Lung (tissue), 12 donors: ENCODE data around the gene RAB44. TPM values are rescaled to one million over a fixed set of nuclear protein-coding genes. Genes with fewer than 3 reads are reported as not detected.

Experiments used
- ATAC-seq: fragments of 200-7000 bp; cut with Tn5 transposase; one replicate; pipeline ENCODE4 v1.9.1; 2020; ENCODE audit warnings: moderate number of reproducible peaks; ENCODE audit not compliant: insufficient read depth, low FRiP score
- DNase-seq, 3 donors: peaks; one replicate each; pipeline ENCODE4 v3.0.0-alpha.2; 2013 to 2017
- H3K27ac ChIP-seq, 2 donors: one replicate each; pipeline ENCODE4 v1.5.1; 2013; ENCODE audit warnings: mild to moderate bottlenecking in 2 of 2, moderate library complexity in 2 of 2, control low read depth in 1 of 2, inconsistent platforms in 1 of 2, low read depth in 1 of 2, low read length in 1 of 2
- H3K27me3 ChIP-seq, 3 donors: one replicate each; pipeline ENCODE4 v1.5.1; 2013; ENCODE audit warnings: low read length in 2 of 3; ENCODE audit not compliant: control insufficient read depth in 3 of 3, insufficient read depth in 3 of 3
- H3K36me3 ChIP-seq, 4 donors: one replicate each; pipeline ENCODE4 v1.5.1; 2013; ENCODE audit warnings: low read length in 4 of 4, mild to moderate bottlenecking in 1 of 4, moderate library complexity in 1 of 4; ENCODE audit not compliant: control insufficient read depth in 4 of 4, insufficient read depth in 4 of 4
- H3K4me1 ChIP-seq, 5 donors: one replicate each; pipeline ENCODE4 v1.5.1; 2013; ENCODE audit warnings: low read length in 5 of 5, mild to moderate bottlenecking in 2 of 5, moderate library complexity in 1 of 5; ENCODE audit not compliant: control insufficient read depth in 5 of 5, insufficient read depth in 5 of 5
- H3K4me3 ChIP-seq: one replicate; pipeline ENCODE4 v1.5.1; 2013; ENCODE audit warnings: mild to moderate bottlenecking, control low read depth, moderate library complexity
- H3K9ac ChIP-seq, 2 donors: one replicate each; pipeline ENCODE4 v1.5.1; 2013; ENCODE audit warnings: low read length in 2 of 2, control low read depth in 1 of 2; ENCODE audit not compliant: insufficient read depth in 1 of 2
- H3K9me3 ChIP-seq, 4 donors: one replicate each; pipeline ENCODE4 v1.5.1; 2013; ENCODE audit warnings: low read length in 3 of 4, mild to moderate bottlenecking in 1 of 4, moderate library complexity in 1 of 4; ENCODE audit not compliant: control insufficient read depth in 4 of 4, insufficient read depth in 3 of 4
- CTCF ChIP-seq: IDR thresholded peaks from 2 replicates; pipeline ENCODE4 v1.5.1; 2012; ENCODE audit warnings: mild to moderate bottlenecking; ENCODE audit errors: control extremely low read depth, extremely low read depth
- WGBS, 2 donors: extraction: QIAGEN DNeasy Blood & Tissue Kit; methylation state at CpG; one replicate each; pipeline ENCODE4 v1.1.7; 2013; 5-methylcytosine and 5-hydroxymethylcytosine counted together
- polyA plus RNA-seq, 2 donors: library from polyadenylated mRNA; stranded (reverse); fragments of 200-250 nt; gene quantifications; one replicate each; pipeline ENCODE4 v1.2.1, GENCODE V29; 2013
- total RNA-seq, 2 donors: library from RNA; depleted of rRNA in 1 of 2; stranded (reverse); fragments of >200 nt in 1 of 2; gene quantifications; one replicate each; pipeline ENCODE4 v1.2.1, GENCODE V29; 2014 to 2021
- donor health status: control.
- donor health status: control.
- donor health status: Bipolar disorder and iron deficiency.
- donor health status: healthy.
- donor health status: DM: yes; HTN: yes; CAD: no.

RAB44 gene
- total and polyA plus RNA-seq, 4 donors: 0.26 to 1.5 (median 0.91) TPM

GRCh38 chr6:36679043-36679833 lies 18.4 kb upstream of the RAB44 start:
- Histone ChIP-seq H3K9ac (peak overlapping the region in 1 of 2 donors; percentile 43), H3K9me3 (no peaks in the 10 kb centered on the region), H3K27ac (peak overlapping the region; percentile 98 to 100), H3K36me3 (peaks cover 0 to 17% (median 0%) of the 10 kb centered on the region in 4 donors), H3K27me3 (peaks cover 0 to 16% (median 0%) of the 10 kb centered on the region in 3 donors), H3K4me1 (peaks cover 0 to 19% (median 9%) of the 10 kb centered on the region in 5 donors), H3K4me3 (peak overlapping the region; percentile 80)
- TF ChIP-seq CTCF: no peak
- peak; percentile 45 to 48 (median 46) for DNase-seq
- ATAC-seq: peak; percentile 5
- 0 to 1% methylated on average over 60 to 61 of the region's 61 CpGs for WGBS, 2 donors

- no peak for TF ChIP-seq CTCF
- Histone ChIP-seq H3K9ac (no peak overlapping the region), H3K36me3 (peaks cover 0 to 40% (median 12%) of the 10 kb centered on the region in 4 donors), H3K27me3 (peaks cover 0 to 16% (median 0%) of the 10 kb centered on the region in 3 donors), H3K9me3 (peaks cover 0 to 2% (median 0%) of the 10 kb centered on the region in 4 donors), H3K27ac (peak overlapping the region in 1 of 2 donors; percentile 1), H3K4me3 (no peak overlapping the region), H3K4me1 (peaks cover 0 to 18% (median 9%) of the 10 kb centered on the region in 5 donors)
- ATAC-seq: no peak
- peak in 2 of 3 donors; percentile 28 to 34 for DNase-seq
- 39 to 40% methylated on average over 11 of the region's 11 CpGs for WGBS, 2 donors
These were observed 15.1 kb upstream of the RAB44 start for GRCh38 chr6:36682328-36683144.

- H3K27ac ChIP-seq: no peak overlapping the region
- ATAC-seq (no peak), DNase-seq (no peak)
- H3K9me3 ChIP-seq: peaks cover 0 to 2% (median 0%) of the 10 kb centered on the region in 4 donors
- H3K9ac ChIP-seq: no peak overlapping the region
- TF ChIP-seq CTCF: no peak
- peaks cover 0 to 11% (median 9%) of the 10 kb centered on the region in 5 donors for H3K4me1 ChIP-seq
- WGBS, 2 donors: 64 to 78% methylated on average over 6 of the region's 6 CpGs
- peaks cover 0 to 41% (median 12%) of the 10 kb centered on the region in 4 donors for H3K36me3 ChIP-seq
- peaks cover 0 to 16% (median 0%) of the 10 kb centered on the region in 3 donors for H3K27me3 ChIP-seq
- H3K4me3 ChIP-seq: no peak overlapping the region
These were observed 14.4 kb upstream of the RAB44 start for GRCh38 chr6:36683145-36683655.
